ENCODE results near the gene TFF3. TPM values are rescaled to one million over a fixed set of nuclear protein-coding genes. Genes with fewer than 3 reads are reported as not detected.

TFF3 gene
- total RNA-seq, 1 experiment from 2014 or later: not detected

- Histone ChIP-seq H3K9me3 (ENCODE audit: insufficient read depth, low read depth) (no peaks in the 10 kb centered on the region), H3K4me2 (no peak overlapping the region), H3K4me1 (replicated peaks; ENCODE audit: insufficient read depth) (no peaks in the 10 kb centered on the region), H2AFZ (no peak overlapping the region), H3F3A (ENCODE audit: insufficient read depth, low read depth) (no peaks in the 10 kb centered on the region), H3K27me3 (ENCODE audit: insufficient read depth, low read depth) (no peaks in the 10 kb centered on the region), H3K27ac (no peak overlapping the region), H3K4me3 (no peak overlapping the region), H4K20me1 (ENCODE audit: insufficient read depth) (no peaks in the 10 kb centered on the region), H3K79me2 (ENCODE audit: low read depth) (no peaks in the 10 kb centered on the region), H3K9me2 (ENCODE audit: insufficient read depth) (no peaks in the 10 kb centered on the region), H3K36me3 (ENCODE audit: low read depth) (no peaks in the 10 kb centered on the region)
- no TSS peak for BruUV-seq (replicated peaks)
- intact Hi-C loops (cut with micrococcal nuclease; ENCODE audit: unreplicated experiment): no loop called here
- POLR2A ChIA-PET (ENCODE audit: unreplicated experiment): no interaction called here
- TF ChIP-seq CTCF (conservative IDR thresholded peaks at IDR 0.05): no peak
- TF ChIP-seq EZH2 (IDR thresholded peaks at IDR 0.05; ENCODE audit: low read depth): no peak
- no peak for DNase-seq
- CTCF ChIA-PET: no interaction called here
Measured at GRCh38 chr21:42320791-42321190, 5.6 kb upstream of the TFF3 start.

- no TSS peak for BruUV-seq (replicated peaks)
- no peaks in the 10 kb centered on the region for H3K4me1 ChIP-seq (replicated peaks; ENCODE audit: insufficient read depth)
- no peaks in the 10 kb centered on the region for H3K36me3 ChIP-seq (ENCODE audit: low read depth)
- no peaks in the 10 kb centered on the region for H3K27me3 ChIP-seq (ENCODE audit: insufficient read depth, low read depth)
- H3K9me2 ChIP-seq (ENCODE audit: insufficient read depth): no peaks in the 10 kb centered on the region
- POLR2A ChIA-PET (ENCODE audit: unreplicated experiment): no interaction called here
- no peak overlapping the region for H3K4me3 ChIP-seq
- TF ChIP-seq CTCF (conservative IDR thresholded peaks at IDR 0.05): no peak
- no peak for TF ChIP-seq EZH2 (IDR thresholded peaks at IDR 0.05; ENCODE audit: low read depth)
- CTCF ChIA-PET: no interaction called here
- intact Hi-C loops (cut with micrococcal nuclease; ENCODE audit: unreplicated experiment): no loop called here
- no peak overlapping the region for H3K27ac ChIP-seq
- H3F3A ChIP-seq (ENCODE audit: insufficient read depth, low read depth): no peaks in the 10 kb centered on the region
- H4K20me1 ChIP-seq (ENCODE audit: insufficient read depth): no peaks in the 10 kb centered on the region
- no peak overlapping the region for H2AFZ ChIP-seq
- DNase-seq: peak in 1 of 2 experiments; percentile 33
- H3K4me2 ChIP-seq: no peak overlapping the region
- no peaks in the 10 kb centered on the region for H3K9me3 ChIP-seq (ENCODE audit: insufficient read depth, low read depth)
- no peaks in the 10 kb centered on the region for H3K79me2 ChIP-seq (ENCODE audit: low read depth)
Measured at GRCh38 chr21:42319851-42320572, 4.8 kb upstream of the TFF3 start.

- H3K27me3 ChIP-seq (ENCODE audit: insufficient read depth, low read depth): no peaks in the 10 kb centered on the region
- no peaks in the 10 kb centered on the region for H3K9me3 ChIP-seq (ENCODE audit: insufficient read depth, low read depth)
- no peak overlapping the region for H3K4me2 ChIP-seq
- no peaks in the 10 kb centered on the region for H3F3A ChIP-seq (ENCODE audit: insufficient read depth, low read depth)
- intact Hi-C loops (cut with micrococcal nuclease; ENCODE audit: unreplicated experiment): no loop called here
- no peak for DNase-seq
- no peaks in the 10 kb centered on the region for H3K79me2 ChIP-seq (ENCODE audit: low read depth)
- POLR2A ChIA-PET (ENCODE audit: unreplicated experiment): no interaction called here
- no peaks in the 10 kb centered on the region for H3K4me1 ChIP-seq (replicated peaks; ENCODE audit: insufficient read depth)
- TF ChIP-seq CTCF (conservative IDR thresholded peaks at IDR 0.05) (no peak), EZH2 (IDR thresholded peaks at IDR 0.05; ENCODE audit: low read depth) (no peak)
- no peak overlapping the region for H2AFZ ChIP-seq
- H3K9me2 ChIP-seq (ENCODE audit: insufficient read depth): no peaks in the 10 kb centered on the region
- H3K4me3 ChIP-seq: no peak overlapping the region
- BruUV-seq (replicated peaks): no TSS peak
- H3K27ac ChIP-seq: no peak overlapping the region
- H3K36me3 ChIP-seq (ENCODE audit: low read depth): no peaks in the 10 kb centered on the region
- H4K20me1 ChIP-seq (ENCODE audit: insufficient read depth): no peaks in the 10 kb centered on the region
- CTCF ChIA-PET: no interaction called here
Measured at GRCh38 chr21:42319376-42319775, 4.2 kb upstream of the TFF3 start.
